Adipose tissue (tissue), 3 donors: Measurements from ENCODE around the gene PFDN1. TPM values are rescaled to one million over a fixed set of nuclear protein-coding genes. Genes with fewer than 3 reads are reported as not detected.

Source experiments
- H3K27ac ChIP-seq: one replicate; pipeline ENCODE4 v1.5.1; 2013; ENCODE audit warnings: low read depth, low read length
- WGBS, 3 donors: extraction: QIAGEN DNeasy Blood & Tissue Kit; methylation state at CpG; one replicate each; pipeline ENCODE4 v1.1.7; 2013; 5-methylcytosine and 5-hydroxymethylcytosine counted together
- polyA plus RNA-seq, 3 donors: library from polyadenylated mRNA; stranded (reverse); fragments of 200-250 nt; gene quantifications; one replicate each; pipeline ENCODE4 v1.2.3, GENCODE V29; 2013
- donor health status: healthy with polysubstance abuse.
- donor health status: Bipolar disorder and iron deficiency.
- donor health status: healthy.

The PFDN1 gene
- polyA plus RNA-seq, 3 donors: 30.2 to 94.8 (median 85.1) TPM

DNA sequence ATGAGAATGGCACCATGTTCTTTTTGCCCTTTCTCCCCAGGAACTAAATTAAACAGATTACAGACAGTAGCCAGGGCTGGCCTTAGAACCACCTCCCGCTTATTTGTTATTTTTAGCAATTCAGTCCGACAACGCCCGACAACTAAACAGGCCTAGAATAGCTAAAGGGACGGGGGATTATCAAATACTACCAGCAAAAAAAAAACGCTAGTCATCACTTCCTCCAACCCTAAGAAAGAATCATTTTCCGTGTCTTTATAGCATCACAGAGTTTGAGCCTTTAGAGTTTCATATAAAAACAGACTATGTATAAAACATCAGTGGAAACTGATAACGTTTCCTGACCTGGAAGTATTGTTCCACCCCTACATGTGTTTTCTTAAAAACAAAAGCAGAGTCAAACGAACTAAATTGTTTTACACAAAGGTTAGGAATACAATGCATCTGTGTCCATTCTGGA is 35.3 kb downstream of the PFDN1 start:
- no peak overlapping the region for H3K27ac ChIP-seq
- 44 to 47% (median 45%) methylated on average over 9 of the region's 9 CpGs for WGBS, 3 donors

GRCh38 chr5:140267201-140267540 is 35.7 kb downstream of the PFDN1 start:
- 31 to 84% (median 77%) methylated on average over 3 of the region's 3 CpGs for WGBS, 3 donors
- H3K27ac ChIP-seq: no peak overlapping the region

DNA sequence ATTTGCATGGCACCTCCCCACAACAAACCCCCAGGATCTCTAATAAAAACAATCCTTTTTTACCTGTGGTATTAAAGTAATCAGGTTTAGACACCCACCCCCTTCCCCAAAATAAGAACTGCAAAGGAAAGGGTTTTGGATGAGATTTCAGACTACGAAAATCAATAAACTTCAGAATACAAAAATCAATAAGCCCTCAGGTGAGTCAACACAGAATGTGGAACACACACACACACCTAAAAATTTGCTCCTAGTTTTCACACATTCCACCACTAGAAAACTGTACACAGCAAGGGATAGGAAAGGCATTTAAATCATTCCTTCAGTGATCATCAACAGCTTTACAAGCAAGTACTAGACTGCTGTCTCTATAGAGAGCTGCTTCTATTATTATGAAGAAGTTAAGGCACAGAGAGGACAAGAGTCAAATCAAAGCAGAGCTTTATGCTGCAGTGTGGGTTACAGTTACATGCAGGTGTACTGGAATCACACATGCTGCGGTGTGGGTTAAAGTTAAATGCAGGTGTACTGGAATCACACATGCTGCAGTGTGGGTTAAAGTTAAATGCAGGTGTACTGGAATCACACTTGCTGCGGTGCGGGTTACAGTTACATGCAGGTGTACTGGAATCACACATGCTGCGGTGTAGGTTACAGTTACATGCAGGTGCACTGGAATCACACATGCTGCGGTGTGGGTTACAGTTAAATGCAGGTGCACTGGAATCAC is 36.3 kb downstream of the PFDN1 start:
- no peak overlapping the region for H3K27ac ChIP-seq

GRCh38 chr5:140265845-140266244 is 37.1 kb downstream of the PFDN1 start:
- no peak overlapping the region for H3K27ac ChIP-seq
- WGBS, 3 donors: 84 to 100% (median 97%) methylated on average over 1 of the region's 1 CpG

More for the DNA sequence above, 36.3 kb downstream of the PFDN1 start:
- WGBS, 3 donors: 34 to 96% (median 81%) methylated on average over 6 of the region's 6 CpGs

GRCh38 chr5:140262839-140263238 is 40.1 kb downstream of the PFDN1 start:
- H3K27ac ChIP-seq: no peak overlapping the region
- WGBS, 3 donors: 77 to 92% (median 84%) methylated on average over 3 of the region's 3 CpGs

DNA sequence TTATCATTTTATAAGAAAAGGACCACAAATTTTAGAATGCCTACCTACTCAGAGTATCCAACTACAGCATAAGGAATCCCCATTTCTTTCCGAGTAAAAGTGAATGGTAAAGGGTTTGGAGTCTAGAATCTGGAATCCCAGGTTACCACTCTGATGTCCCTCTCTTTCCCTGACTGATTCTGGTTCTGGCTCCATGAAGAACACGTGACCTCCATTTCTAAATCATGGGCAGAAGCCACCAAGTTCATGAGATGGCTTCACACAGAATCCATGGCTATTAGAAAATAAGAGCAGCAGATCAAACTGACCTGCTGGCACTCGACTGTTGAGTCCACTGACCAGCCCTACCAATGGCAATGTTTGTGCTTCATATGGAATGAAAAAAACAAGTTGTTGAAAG is 40.7 kb downstream of the PFDN1 start:
- H3K27ac ChIP-seq: no peak overlapping the region
- WGBS, 3 donors: 87 to 94% (median 90%) methylated on average over 3 of the region's 3 CpGs

GRCh38 chr5:140261403-140262171 is 41.3 kb downstream of the PFDN1 start:
- no peak overlapping the region for H3K27ac ChIP-seq
- 22 to 43% (median 35%) methylated on average over 8 of the region's 8 CpGs for WGBS, 3 donors

- WGBS, 3 donors: 97 to 99% (median 99%) methylated on average over 2 of the region's 2 CpGs
- H3K27ac ChIP-seq: no peak overlapping the region
These were observed 42.7 kb downstream of the PFDN1 start for GRCh38 chr5:140260089-140260656.

DNA sequence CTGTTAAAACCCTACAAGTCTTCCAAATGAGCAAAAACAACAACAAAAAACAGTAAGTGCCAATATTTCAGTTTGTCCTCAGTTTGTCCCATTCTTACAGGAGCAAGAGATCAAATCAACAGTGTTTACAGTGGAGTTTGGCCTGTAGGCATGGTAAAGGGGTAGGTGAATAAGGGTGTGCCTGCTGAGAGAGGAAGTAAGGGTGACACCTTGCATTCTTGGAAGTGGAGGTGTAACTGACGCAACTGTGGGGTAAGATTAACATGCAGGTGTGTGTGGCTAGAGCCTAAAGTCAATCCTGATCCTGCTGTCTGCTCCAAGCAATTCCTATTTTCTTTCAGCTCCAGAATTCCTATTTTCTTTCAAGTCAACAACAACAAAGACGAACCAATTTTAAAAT is 43.4 kb downstream of the PFDN1 start:
- 88 to 94% (median 93%) methylated on average over 2 of the region's 2 CpGs for WGBS, 3 donors
- H3K27ac ChIP-seq: no peak overlapping the region

DNA sequence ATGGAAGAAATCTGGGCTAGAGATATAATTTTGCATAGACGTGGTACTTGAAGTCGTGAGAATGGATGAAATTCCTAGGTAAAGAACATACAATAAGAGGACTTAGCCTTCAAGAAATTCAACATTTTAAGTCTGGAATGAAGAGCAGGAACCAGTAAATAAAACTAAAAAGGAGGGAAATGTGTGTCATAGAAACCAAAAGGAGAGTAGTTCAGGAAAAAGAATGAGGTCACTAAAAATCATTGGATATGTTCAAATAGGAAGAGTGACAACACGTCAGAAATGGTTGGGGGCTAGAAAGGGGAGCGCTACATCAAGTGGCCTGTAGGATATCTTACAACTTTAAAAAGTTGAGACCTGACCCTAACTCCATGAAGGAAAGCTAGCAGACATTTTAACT is 44.0 kb downstream of the PFDN1 start:
- 91 to 97% (median 92%) methylated on average over 4 of the region's 4 CpGs for WGBS, 3 donors
- no peak overlapping the region for H3K27ac ChIP-seq

- no peak overlapping the region for H3K27ac ChIP-seq
- 68 to 86% (median 86%) methylated on average over 3 of the region's 3 CpGs for WGBS, 3 donors
These were observed 44.9 kb downstream of the PFDN1 start for GRCh38 chr5:140258016-140258415.

GRCh38 chr5:140256726-140257125 is 46.2 kb downstream of the PFDN1 start:
- H3K27ac ChIP-seq: no peak overlapping the region
- WGBS, 3 donors: 97 to 99% (median 98%) methylated on average over 6 of the region's 6 CpGs

DNA sequence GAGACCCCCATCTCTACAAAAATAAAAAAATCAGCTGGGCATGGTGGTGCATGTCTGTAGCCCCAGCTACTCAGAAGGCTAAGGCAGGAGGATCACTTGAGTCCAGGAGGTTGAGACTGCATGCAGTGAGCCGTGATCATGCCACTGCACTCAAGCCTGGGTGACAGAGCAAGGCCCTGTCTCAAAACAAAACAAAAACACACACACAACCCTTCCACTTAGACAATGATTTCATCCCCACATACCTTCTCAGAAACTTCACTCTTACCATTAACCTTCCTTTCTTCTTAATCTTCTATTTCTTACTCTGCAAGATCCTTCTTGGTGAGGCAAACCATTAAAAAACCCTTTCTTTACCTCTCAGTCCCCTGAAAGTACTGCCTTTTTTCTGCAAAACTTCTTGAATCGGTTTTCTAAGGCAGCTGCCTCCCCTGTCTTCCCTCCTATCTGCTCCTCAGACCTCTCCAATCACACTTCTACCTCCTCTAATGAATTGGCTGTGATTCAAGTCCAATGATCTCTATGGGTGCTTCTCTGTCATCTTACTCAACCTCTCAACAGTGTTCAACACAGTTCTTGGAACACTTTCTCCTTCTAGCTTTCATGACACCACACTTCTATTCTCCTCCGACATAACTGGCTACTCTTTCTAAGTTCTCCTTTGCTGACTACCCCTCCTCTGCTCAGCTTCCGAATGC is 47.3 kb downstream of the PFDN1 start:
- 83 to 89% (median 86%) methylated on average over 4 of the region's 4 CpGs for WGBS, 3 donors

GRCh38 chr5:140253985-140254384 is 48.9 kb downstream of the PFDN1 start:
- 28 to 61% (median 46%) methylated on average over 4 of the region's 4 CpGs for WGBS, 3 donors
- H3K27ac ChIP-seq: no peak overlapping the region

More for the DNA sequence above, 47.3 kb downstream of the PFDN1 start:
- H3K27ac ChIP-seq: no peak overlapping the region

- no peak overlapping the region for H3K27ac ChIP-seq
- 93 to 97% (median 97%) methylated on average over 10 of the region's 10 CpGs for WGBS, 3 donors
These were observed 50.3 kb downstream of the PFDN1 start for GRCh38 chr5:140252470-140253126.

GRCh38 chr5:140251527-140251973 is 51.4 kb downstream of the PFDN1 start:
- 25 to 73% (median 25%) methylated on average over 5 of the region's 5 CpGs for WGBS, 3 donors
- H3K27ac ChIP-seq: no peak overlapping the region

GRCh38 chr5:140250386-140250785 is 52.5 kb downstream of the PFDN1 start:
- no peak overlapping the region for H3K27ac ChIP-seq
- 73 to 82% (median 73%) methylated on average over 6 of the region's 6 CpGs for WGBS, 3 donors

DNA sequence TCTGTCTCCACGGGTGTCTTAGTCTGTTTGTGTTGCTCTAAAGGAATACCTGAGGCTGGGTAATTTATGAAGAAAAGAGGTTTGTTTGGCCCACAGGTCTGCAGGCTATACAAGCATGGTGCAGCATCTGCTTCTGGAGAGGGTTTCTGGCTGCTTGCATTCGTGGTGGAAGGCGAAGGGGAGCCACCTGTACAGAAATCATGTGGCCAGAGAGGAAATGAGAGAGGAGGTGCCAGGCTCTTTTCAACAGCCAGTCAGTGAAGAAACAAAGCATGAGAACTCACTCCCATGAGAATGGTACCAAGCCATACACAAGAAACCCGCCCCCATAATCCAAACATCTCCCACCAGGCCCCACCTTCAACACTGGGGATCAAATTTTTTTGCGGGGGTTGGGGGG is 53.4 kb downstream of the PFDN1 start:
- H3K27ac ChIP-seq: no peak overlapping the region
- WGBS, 3 donors: 80 to 89% (median 83%) methylated on average over 5 of the region's 5 CpGs
